HUES64 (cell line): ENCODE results near the gene FKTN.
A peak's percentile ranks its signal among the peaks of the same experiment; 100 is the strongest.
"Not testable (repeated sequence)": the region's sequence is repeated elsewhere in the genome, so short reads cannot be mapped to it uniquely, and the experiment has no call there.

Experiments used
- H3K27ac ChIP-seq: 2 replicates; pipeline ENCODE4 v1.7.0; 2013; ENCODE audit warnings: low read depth, low read length, inconsistent platforms
- H3K27me3 ChIP-seq: 2 replicates; pipeline ENCODE4 v1.6.1; 2013; ENCODE audit warnings: mild to moderate bottlenecking, low read length; ENCODE audit not compliant: insufficient read depth
- H3K36me3 ChIP-seq: 2 replicates; pipeline ENCODE4 v1.6.1; 2013; ENCODE audit warnings: mild to moderate bottlenecking, low read length; ENCODE audit not compliant: insufficient read depth
- H3K4me1 ChIP-seq: 2 replicates; pipeline ENCODE4 v1.6.1; 2013; ENCODE audit warnings: mild to moderate bottlenecking, low read length, moderate library complexity; ENCODE audit not compliant: insufficient read depth
- H3K4me3 ChIP-seq: 2 replicates; pipeline ENCODE4 v1.5.1; 2013; ENCODE audit warnings: mild to moderate bottlenecking, low read length, moderate library complexity
- H3K9ac ChIP-seq: 2 replicates; pipeline ENCODE4 v1.6.1; 2013; ENCODE audit warnings: mild to moderate bottlenecking, low read depth, low read length
- H3K9me3 ChIP-seq: 2 replicates; pipeline ENCODE4 v1.6.1; 2013; ENCODE audit warnings: low read depth, low read length; ENCODE audit not compliant: insufficient read depth
- WGBS: fragments of 150-250, 120-280 bp; methylation state at CpG from one replicate; pipeline ENCODE4 v1.1.7; 2013; ENCODE audit warnings: missing lambda C conversion rate; 5-methylcytosine and 5-hydroxymethylcytosine counted together

The FKTN gene

DNA sequence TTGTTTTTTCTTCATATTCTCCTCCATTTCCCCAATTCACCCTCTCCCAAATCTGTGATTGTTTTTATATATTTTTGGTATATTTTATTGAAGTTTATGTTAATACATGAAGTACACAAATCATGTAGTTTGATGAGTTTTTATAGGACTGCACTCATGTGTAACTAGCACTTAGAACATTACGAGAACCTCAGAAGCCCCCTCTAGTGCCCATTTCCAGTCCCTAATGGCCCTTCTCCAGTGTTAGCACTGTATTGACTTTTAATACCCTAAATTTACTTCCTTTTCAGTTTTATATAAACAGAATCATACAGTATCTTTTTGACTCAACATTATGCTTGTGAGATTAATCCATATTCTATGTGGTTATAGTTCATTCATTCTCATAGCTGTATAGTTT, 18.5 kb upstream of the FKTN start:
- H3K27me3 ChIP-seq: no peaks in the 10 kb centered on the region
- H3K4me3 ChIP-seq: no peak overlapping the region
- WGBS: 97% methylated on average over 1 of the region's 1 CpG
- no peak overlapping the region for H3K9ac ChIP-seq
- H3K27ac ChIP-seq: no peak overlapping the region
- H3K4me1 ChIP-seq: no peaks in the 10 kb centered on the region
- peaks cover 23% of the 10 kb centered on the region for H3K36me3 ChIP-seq
- H3K9me3 ChIP-seq: no peaks in the 10 kb centered on the region

DNA sequence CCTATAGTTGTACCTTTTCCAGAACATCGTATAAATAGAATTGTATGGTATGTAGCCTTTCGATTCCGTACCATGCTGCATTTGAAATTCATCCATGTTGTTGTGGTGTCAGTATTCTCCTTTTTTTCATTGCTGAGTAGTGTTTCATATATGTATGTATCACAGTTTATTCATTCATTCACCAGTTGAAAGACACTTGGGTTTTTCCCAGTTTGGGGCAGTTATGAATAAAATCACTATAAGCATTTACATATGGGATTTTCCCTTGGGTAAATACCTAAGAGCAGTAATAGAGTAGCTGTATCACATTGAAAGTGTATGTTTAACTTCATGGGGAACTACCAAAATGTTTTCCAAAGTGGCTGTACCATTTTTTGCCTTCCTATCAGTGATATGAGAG, 16.1 kb upstream of the FKTN start:
- peaks cover 7% of the 10 kb centered on the region; the same call in 1 of the 2 replicates for H3K36me3 ChIP-seq
- no peak overlapping the region for H3K9ac ChIP-seq
- H3K9me3 ChIP-seq: no peaks in the 10 kb centered on the region
- 100% methylated on average over 3 of the region's 3 CpGs for WGBS
- H3K4me3 ChIP-seq: no peak overlapping the region
- no peak overlapping the region for H3K27ac ChIP-seq
- H3K4me1 ChIP-seq: no peaks in the 10 kb centered on the region
- H3K27me3 ChIP-seq: no peaks in the 10 kb centered on the region

DNA sequence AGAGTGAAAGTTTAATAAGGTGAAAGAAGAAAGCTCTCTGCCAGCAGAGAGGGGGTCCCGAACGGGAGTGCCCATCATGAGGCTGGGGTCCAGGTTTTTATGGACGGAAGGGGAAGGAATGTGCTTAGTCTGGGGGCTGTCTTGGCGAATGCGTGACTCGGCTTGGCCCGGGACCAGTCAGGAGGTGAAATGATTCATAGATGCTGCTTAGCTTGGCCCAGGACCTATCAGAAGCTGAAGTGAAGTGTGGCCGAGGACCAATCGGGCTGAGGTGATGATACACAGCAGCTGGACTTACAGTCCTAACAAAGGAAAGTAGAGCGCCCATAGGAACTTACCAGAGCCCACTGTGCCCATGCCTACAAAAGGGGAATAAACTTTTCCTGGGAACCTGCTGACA, 3.9 kb upstream of the FKTN start:
- Histone ChIP-seq H3K4me3 (no peak overlapping the region), H3K4me1 (peaks cover 3% of the 10 kb centered on the region; the same call in 1 of the 2 replicates), H3K9ac (no peak overlapping the region), H3K9me3 (no peaks in the 10 kb centered on the region), H3K27me3 (peaks cover 12% of the 10 kb centered on the region), H3K36me3 (no peaks in the 10 kb centered on the region; the same call in 1 of the 2 replicates), H3K27ac (no peak overlapping the region)
- WGBS: 91% methylated on average over 10 of the region's 10 CpGs

DNA sequence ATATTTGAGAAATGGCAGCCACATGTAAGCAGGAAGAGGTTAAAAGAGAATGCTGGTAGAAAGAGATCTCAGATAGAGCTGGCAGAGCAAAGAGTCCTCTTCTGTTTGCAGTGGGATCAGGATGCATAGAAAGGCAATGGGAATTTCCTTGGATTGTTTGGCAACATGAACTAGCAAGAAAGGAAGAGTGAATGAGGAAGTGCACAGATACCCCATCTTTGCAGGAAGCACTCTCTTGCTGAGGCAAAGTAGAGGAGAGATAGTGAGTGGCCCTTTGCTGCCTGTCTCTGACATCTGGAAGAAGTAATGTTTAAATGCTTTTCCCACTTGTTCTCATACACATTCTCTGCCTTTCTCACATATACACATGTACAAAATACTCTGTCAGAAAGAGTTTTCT, 14.5 kb downstream of the FKTN start:
- H3K9me3 ChIP-seq: no peaks in the 10 kb centered on the region
- no peak overlapping the region for H3K27ac ChIP-seq
- peaks cover 14% of the 10 kb centered on the region for H3K36me3 ChIP-seq
- no peak overlapping the region for H3K9ac ChIP-seq
- H3K27me3 ChIP-seq: no peaks in the 10 kb centered on the region
- no peaks in the 10 kb centered on the region for H3K4me1 ChIP-seq
- no peak overlapping the region for H3K4me3 ChIP-seq

DNA sequence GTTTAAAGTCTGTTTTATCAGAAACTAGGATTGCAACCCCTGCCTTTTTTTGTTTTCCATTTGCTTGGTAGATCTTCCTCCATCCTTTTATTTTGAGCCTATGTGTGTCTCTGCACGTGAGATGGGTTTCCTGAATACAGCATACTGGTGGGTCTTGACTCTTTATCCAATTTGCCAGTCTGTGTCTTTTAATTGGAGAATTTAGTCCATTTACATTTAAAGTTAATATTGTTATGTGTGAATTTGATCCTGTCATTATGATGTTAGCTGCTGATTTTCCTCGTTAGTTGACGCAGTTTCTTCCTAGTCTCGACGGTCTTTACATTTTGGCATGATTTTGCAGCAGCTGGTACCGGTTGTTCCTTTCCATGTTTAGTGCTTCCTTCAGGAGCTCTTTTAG, 22.0 kb downstream of the FKTN start:
- not testable (repeated sequence) for H3K4me3 ChIP-seq, H3K9ac ChIP-seq, H3K27ac ChIP-seq, H3K36me3 ChIP-seq, H3K9me3 ChIP-seq, H3K4me1 ChIP-seq, H3K27me3 ChIP-seq
- WGBS: 96% methylated on average over 4 of the region's 6 CpGs

DNA sequence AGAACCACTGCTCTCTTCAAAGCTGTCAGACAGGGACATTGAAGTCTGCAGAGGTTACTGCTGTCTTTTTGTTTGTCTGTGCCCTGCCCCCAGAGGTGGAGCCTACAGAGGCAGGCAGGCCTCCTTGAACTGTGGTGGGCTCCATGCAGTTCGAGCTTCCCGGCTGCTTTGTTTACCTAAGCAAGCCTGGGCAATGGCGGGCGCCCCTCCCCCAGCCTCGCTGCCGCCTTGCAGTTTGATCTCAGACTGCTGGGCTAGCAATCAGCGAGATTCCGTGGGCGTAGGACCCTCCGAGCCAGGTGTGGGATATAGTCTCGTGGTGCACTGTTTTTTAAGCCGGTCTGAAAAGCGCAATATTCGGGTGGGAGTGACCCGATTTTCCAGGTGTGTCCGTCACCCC, 23.6 kb downstream of the FKTN start:
- not testable (repeated sequence) for H3K9me3 ChIP-seq, H3K27me3 ChIP-seq, H3K36me3 ChIP-seq, H3K4me1 ChIP-seq
- Histone ChIP-seq H3K4me3 (peak overlapping the region; percentile 49), H3K9ac (peak overlapping the region; percentile 77), H3K27ac (0 out of 2 replicates have a peak overlapping the region, but pooled peaks have one; percentile 35)
- 30% methylated on average over 13 of the region's 16 CpGs for WGBS

DNA sequence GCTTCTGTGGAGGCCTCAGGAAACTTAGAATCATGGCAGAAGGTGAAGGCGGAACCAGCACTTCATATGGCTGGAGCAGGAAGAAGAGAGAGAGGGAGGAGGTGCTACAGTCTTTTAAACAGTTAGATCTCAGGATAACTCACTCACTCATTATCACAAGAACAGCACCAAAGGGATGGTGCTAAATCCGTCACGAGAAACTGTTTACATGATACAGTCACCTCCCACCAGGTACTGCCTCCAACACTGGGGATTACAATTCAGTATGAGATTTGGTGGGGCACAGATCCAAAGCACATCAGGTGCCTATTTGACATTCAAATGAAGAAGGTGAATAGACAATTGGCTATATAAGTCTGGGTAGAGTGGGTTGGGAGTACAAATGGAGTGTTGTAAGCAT, 35.2 kb downstream of the FKTN start:
- 49% methylated on average over 3 of the region's 3 CpGs for WGBS
- 0 out of 2 replicates have a peak, but pooled peaks cover 4% of the 10 kb centered on the region for H3K4me1 ChIP-seq
- peaks cover 27% of the 10 kb centered on the region for H3K9me3 ChIP-seq
- no peak overlapping the region for H3K4me3 ChIP-seq
- no peaks in the 10 kb centered on the region for H3K27me3 ChIP-seq
- no peak overlapping the region for H3K27ac ChIP-seq
- H3K36me3 ChIP-seq: peaks cover 17% of the 10 kb centered on the region
- H3K9ac ChIP-seq: no peak overlapping the region

DNA sequence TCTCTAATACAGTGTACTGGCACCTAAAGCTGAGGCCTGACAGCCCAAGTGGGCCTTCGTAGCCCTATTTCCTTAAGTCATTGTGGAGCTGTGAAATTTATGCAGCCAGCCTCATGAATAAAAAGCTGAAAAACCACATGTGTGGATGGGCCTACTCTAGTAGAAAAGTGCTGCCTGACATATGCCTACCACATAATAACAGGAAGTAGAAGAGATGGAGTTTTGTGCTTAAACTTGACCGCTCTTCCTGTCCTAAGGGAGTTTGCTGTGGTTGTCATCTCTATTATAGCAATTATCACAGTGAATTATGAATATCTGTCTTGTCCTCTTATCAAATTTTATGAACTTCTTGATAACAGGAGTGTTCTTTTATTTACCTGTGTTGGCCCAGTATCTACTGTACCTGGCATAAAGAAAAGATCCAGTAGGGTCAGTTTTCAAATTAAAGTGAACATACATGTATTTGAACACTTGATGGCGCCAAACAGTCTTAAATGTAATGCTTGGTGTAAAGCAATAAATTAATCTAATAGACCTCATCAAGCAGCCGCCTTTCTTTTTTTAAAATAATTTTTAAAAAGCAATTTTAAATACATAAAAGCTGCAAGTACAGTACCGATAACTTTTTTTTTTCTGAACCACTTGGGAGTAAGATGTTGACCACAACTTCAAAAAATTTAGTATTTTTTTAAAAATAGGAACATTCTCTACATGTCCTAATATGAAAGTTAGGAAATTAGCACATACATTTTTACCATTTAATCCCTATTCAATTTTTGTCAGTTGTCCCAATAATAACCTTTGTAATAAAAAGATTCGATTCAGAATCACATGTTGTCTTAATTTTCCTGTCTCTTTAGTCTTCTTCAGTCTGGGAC, 51.0 kb downstream of the FKTN start:
- H3K4me1 ChIP-seq: no peaks in the 10 kb centered on the region
- no peaks in the 10 kb centered on the region for H3K36me3 ChIP-seq
- H3K9me3 ChIP-seq: no peaks in the 10 kb centered on the region
- H3K27me3 ChIP-seq: no peaks in the 10 kb centered on the region
- 86% methylated on average over 3 of the region's 6 CpGs for WGBS
- no peak overlapping the region for H3K27ac ChIP-seq
- H3K4me3 ChIP-seq: no peak overlapping the region
- H3K9ac ChIP-seq: no peak overlapping the region

DNA sequence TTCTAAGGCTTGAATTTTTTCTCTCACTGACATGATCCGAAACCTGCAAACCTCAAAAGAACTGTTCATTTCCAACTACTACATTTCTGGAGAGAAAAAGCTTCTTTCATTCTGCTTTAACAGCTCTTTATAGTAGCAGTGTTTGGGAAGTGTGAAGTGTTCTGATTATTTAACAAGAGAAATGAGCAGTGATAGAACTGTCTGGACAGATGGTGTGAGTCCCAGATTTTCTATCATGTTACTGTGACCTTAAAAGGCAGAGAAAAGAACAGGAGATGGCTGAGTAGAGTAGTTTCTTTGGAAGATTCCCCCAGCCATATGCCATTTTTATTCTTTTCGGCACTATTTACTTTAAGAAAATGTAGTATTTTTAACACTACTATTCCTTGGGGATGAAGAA, 63.1 kb downstream of the FKTN start:
- no peaks in the 10 kb centered on the region for H3K27me3 ChIP-seq
- no peak overlapping the region for H3K4me3 ChIP-seq
- no peaks in the 10 kb centered on the region for H3K4me1 ChIP-seq
- no peaks in the 10 kb centered on the region for H3K9me3 ChIP-seq
- no peak overlapping the region for H3K9ac ChIP-seq
- H3K27ac ChIP-seq: no peak overlapping the region
- 0 out of 2 replicates have a peak, but pooled peaks cover 4% of the 10 kb centered on the region for H3K36me3 ChIP-seq
- 91% methylated on average over 1 of the region's 2 CpGs for WGBS

DNA sequence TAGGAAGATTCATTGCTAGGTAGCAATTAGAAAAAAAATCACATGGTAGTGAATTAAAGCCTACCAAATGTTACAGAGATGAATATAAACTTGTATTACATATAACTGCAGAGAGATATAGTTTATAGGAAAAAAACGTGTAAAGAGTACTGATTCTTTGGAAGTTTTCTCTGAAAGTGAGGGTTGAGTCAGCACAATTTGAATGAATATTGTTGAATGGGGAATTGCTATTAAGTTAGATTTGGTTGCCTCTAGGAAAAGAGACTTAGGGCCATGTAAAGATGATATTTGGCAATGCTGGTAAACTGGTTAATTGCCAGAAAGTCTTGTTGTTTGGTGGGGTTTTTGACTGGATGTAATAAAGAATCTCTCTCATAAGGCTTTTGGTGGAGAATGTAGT, 67.2 kb downstream of the FKTN start:
- Histone ChIP-seq H3K4me3 (no peak overlapping the region), H3K9me3 (no peaks in the 10 kb centered on the region), H3K36me3 (0 out of 2 replicates have a peak, but pooled peaks cover 4% of the 10 kb centered on the region), H3K27ac (no peak overlapping the region), H3K4me1 (no peaks in the 10 kb centered on the region), H3K9ac (no peak overlapping the region), H3K27me3 (no peaks in the 10 kb centered on the region)
- WGBS: 67% methylated on average over 1 of the region's 1 CpG

DNA sequence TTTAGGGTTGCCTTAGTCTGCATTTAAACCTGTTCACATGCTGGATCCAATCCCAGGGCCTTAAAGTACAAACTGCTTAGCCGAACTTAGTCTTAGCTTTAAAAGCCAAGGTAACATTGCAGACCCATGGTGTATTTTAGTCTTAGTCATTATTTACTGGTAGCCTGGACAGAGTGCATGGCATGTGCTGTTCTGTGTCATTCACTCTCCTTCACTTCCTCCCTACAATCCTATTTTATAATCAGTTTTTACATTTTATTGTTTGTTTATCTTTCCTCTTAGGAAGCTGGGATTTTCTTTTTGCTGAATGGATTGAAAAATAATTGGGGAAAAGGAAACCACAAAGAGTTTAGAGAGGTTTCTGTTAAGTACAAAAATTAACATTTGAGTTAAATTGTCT, 74.9 kb downstream of the FKTN start:
- Histone ChIP-seq H3K27ac (no peak overlapping the region), H3K9me3 (no peaks in the 10 kb centered on the region), H3K4me3 (no peak overlapping the region), H3K36me3 (0 out of 2 replicates have a peak, but pooled peaks cover 3% of the 10 kb centered on the region), H3K9ac (no peak overlapping the region), H3K27me3 (no peaks in the 10 kb centered on the region), H3K4me1 (no peaks in the 10 kb centered on the region)
- WGBS: 97% methylated on average over 1 of the region's 1 CpG
